ENCODE results near the gene RGN. TPM values are rescaled to one million over a fixed set of nuclear protein-coding genes. Genes with fewer than 3 reads are reported as not detected.

RGN gene
- total and polyA plus RNA-seq, 11 donors = 3.2 to 23.6 (median 17.7) TPM

- H3K9me3 ChIP-seq = no peaks in the 10 kb centered on the region
- no peaks in the 10 kb centered on the region for H3K36me3 ChIP-seq
- no peak for ATAC-seq
- H3K27ac ChIP-seq = no peak overlapping the region
- peaks cover 0 to 27% (median 0%) of the 10 kb centered on the region in 9 donors for H3K27me3 ChIP-seq
- no peak overlapping the region for H3K4me3 ChIP-seq
- intact Hi-C loops (cut with DNase I) = no loop called here
- H3K4me1 ChIP-seq = no peaks in the 10 kb centered on the region
- TF ChIP-seq POLR2A (IDR thresholded peaks at IDR 0.05) = no peak
- TF ChIP-seq CTCF (IDR thresholded peaks at IDR 0.05) = no peak
- DNase-seq = no peak
Measured at GRCh38 chrX:47068720-47069119, 9.5 kb upstream of the RGN start.

- WGBS, 4 donors = 56 to 83% (median 73%) methylated on average over 9 of the region's 9 CpGs
- H3K27me3 ChIP-seq = peaks cover 0 to 21% (median 0%) of the 10 kb centered on the region in 9 donors
- peaks cover 0 to 12% (median 0%) of the 10 kb centered on the region in 9 donors for H3K36me3 ChIP-seq
- H3K4me1 ChIP-seq = no peaks in the 10 kb centered on the region
- H3K9me3 ChIP-seq = no peaks in the 10 kb centered on the region
- intact Hi-C loops (cut with DNase I) = no loop called here
- no peak overlapping the region for H3K4me3 ChIP-seq
- no peak for DNase-seq
- no peak overlapping the region for H3K27ac ChIP-seq
- no peak for TF ChIP-seq POLR2A (IDR thresholded peaks at IDR 0.05)
- TF ChIP-seq CTCF (IDR thresholded peaks at IDR 0.05) = no peak
- ATAC-seq = peak in 1 of 4 donors; percentile 28
Measured at GRCh38 chrX:47080215-47080914, 2.1 kb downstream of the RGN start.

GRCh38 chrX:47080915-47081236 is 2.6 kb downstream of the RGN start:
- DNase-seq (no peak), ATAC-seq (no peak)
- intact Hi-C loops (cut with DNase I) = no loop called here
- Histone ChIP-seq H3K4me1 (no peaks in the 10 kb centered on the region), H3K9me3 (no peaks in the 10 kb centered on the region), H3K27ac (no peak overlapping the region), H3K27me3 (peaks cover 0 to 21% (median 0%) of the 10 kb centered on the region in 9 donors), H3K36me3 (peaks cover 0 to 13% (median 0%) of the 10 kb centered on the region in 9 donors), H3K4me3 (no peak overlapping the region)
- 63 to 86% (median 79%) methylated on average over 5 of the region's 5 CpGs for WGBS, 4 donors
- TF ChIP-seq POLR2A (IDR thresholded peaks at IDR 0.05) (no peak), CTCF (IDR thresholded peaks at IDR 0.05) (no peak)

- ATAC-seq (no peak), DNase-seq (no peak)
Measured at GRCh38 chrX:47091149-47091775, 13.0 kb downstream of the RGN start.

More at GRCh38 chrX:47091149-47091775, 13.0 kb downstream of the RGN start:
- no peak for TF ChIP-seq CTCF (IDR thresholded peaks at IDR 0.05)
- TF ChIP-seq POLR2A (IDR thresholded peaks at IDR 0.05) = no peak
- 22 to 39% (median 30%) methylated on average over 4 of the region's 4 CpGs for WGBS, 4 donors
- no peaks in the 10 kb centered on the region for H3K9me3 ChIP-seq
- H3K27me3 ChIP-seq = peaks cover 0 to 5% (median 0%) of the 10 kb centered on the region in 9 donors
- H3K4me3 ChIP-seq = no peak overlapping the region
- H3K36me3 ChIP-seq = peaks cover 0 to 7% (median 0%) of the 10 kb centered on the region in 9 donors
- H3K4me1 ChIP-seq = no peaks in the 10 kb centered on the region
- no peak overlapping the region for H3K27ac ChIP-seq
- intact Hi-C loops (cut with DNase I) = loop anchor here in 2 of 10 donors (5.0 kb wide), 3 partner anchors 179 to 334 kb away; partner anchors contain the start of genes JADE3 (in 1 of the 2) and SLC9A7 (in 1 of the 2)

All from heart left ventricle (tissue), 16 donors.